GM04504 (cell line): ENCODE measurements around the gene LMAN1L.

Experiments used
- DNase-seq: peaks from one replicate; pipeline ENCODE4 v3.0.0-alpha.2; 2012; ENCODE audit warnings: low read depth

LMAN1L gene

GRCh38 chr15:74816624-74817369 lies 4.2 kb downstream of the LMAN1L start:
- no peak for DNase-seq

GRCh38 chr15:74817370-74817737 lies 4.7 kb downstream of the LMAN1L start:
- no peak for DNase-seq

DNA sequence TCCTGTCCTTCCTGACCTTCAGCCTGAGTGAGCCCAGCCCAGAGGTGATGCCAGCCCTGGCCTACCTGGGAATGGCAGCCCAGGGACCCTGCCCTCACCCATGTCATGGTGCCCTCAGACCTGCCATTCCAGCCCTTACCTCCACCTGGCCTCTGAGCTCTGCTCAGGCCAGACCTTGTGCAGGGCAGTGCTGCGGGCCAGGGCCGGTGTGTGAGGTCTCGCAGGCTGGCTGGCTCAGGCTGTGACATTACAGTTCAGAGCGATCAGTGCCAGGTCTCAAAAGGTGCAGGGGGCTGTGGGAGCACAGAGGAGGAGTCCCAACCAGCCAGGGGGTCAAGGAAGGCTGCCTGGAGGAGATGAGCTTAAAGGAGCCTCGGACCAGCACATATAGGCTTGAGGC lies 7.4 kb downstream of the LMAN1L start:
- DNase-seq, result no peak

DNA sequence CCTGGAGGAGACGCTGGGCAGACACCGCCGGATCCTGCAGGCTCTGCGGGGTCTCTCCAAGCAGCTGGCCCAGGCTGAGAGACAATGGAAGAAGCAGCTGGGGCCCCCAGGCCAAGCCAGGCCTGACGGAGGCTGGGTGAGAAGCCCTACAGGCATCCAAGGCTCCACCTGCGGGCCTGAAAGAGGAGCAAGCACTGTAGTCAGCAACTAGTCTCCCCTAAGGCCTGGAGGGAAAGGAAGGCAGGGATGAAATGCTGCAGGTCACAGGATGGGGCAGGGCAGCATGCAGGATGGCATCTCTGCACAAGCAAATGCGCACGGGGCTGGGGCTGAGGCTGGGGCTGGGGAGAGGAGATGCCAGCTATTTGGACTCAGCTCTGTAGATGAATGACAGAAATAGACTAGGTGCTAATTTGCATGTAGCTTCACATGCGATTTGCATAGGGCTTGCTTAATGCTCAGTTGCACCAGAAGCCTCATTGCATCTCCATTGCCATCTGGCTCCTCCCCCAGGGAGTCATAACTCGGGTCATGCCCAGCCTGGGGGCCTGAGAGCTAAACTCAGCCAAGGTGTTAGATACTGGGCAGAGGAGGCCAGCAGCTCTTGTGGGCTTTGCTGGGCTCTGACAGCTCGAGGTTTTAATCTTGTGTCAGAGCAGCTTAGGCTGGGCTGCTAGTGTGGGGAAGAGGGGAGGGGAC lies 8.6 kb downstream of the LMAN1L start:
- no peak for DNase-seq

- DNase-seq, result no peak
Measured at GRCh38 chr15:74821790-74822158, 9.1 kb downstream of the LMAN1L start.

GRCh38 chr15:74822233-74822632 lies 9.6 kb downstream of the LMAN1L start:
- DNase-seq, result no peak

- no peak for DNase-seq
Measured at GRCh38 chr15:74823324-74823723, 10.7 kb downstream of the LMAN1L start.

- DNase-seq, result no peak
Measured at GRCh38 chr15:74824976-74825375, 12.3 kb downstream of the LMAN1L start.

- DNase-seq, result no peak
Measured at GRCh38 chr15:74825866-74826265, 13.2 kb downstream of the LMAN1L start.

DNA sequence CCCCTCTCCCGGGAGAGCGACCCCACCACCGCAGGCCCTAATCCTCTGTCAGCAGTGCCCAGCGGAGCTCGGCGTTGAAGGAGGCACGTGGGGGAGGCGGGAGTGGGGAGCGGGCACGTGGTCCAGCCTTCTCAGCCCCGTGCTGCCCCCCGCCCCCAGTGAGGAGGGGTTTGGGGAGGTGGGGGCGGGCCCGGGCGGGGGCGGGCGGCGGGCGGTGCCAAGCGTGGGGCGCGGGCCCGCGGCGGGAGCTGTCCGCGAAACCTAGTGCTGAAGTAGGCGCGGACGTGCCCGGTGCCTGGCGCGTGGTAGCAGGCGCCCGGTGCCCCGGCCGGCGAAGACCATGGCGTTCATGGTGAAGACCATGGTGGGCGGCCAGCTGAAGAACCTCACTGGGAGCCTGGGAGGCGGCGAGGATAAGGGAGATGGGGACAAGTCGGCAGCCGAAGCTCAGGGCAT lies 13.8 kb downstream of the LMAN1L start, which contains the start of gene CPLX3:
Gene CPLX3 (plus strand): TSS at position 264 of the 456 bp plus-strand sequence. CDS start 77 bp downstream, at position 341.
- no peak for DNase-seq

- no peak for DNase-seq
Measured at GRCh38 chr15:74826921-74827320, 14.3 kb downstream of the LMAN1L start.

- DNase-seq, result no peak
Measured at GRCh38 chr15:74827614-74828013, 15.0 kb downstream of the LMAN1L start.

DNA sequence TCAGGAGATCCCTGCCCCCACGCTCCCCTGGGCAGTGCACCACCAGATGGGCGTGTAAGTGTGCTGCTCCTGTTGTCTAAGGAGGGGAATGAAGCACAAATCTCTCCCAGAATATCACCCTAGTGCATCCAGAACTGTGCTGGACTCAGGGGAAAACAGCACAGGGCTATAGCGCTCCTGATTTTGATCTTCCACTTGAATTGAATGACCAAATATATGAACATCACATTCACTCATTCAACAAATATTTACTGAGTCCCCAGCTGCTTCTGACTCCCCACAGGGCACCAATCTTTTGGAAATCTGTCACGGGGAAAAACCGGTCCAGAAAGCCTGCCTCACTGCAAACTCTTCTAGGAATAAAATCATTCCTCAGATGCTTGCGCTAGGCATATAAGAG lies 16.2 kb downstream of the LMAN1L start:
- DNase-seq, result no peak

GRCh38 chr15:74829486-74829885 lies 16.9 kb downstream of the LMAN1L start:
- DNase-seq, result no peak

- no peak for DNase-seq
Measured at GRCh38 chr15:74829991-74830390, 17.4 kb downstream of the LMAN1L start.

DNA sequence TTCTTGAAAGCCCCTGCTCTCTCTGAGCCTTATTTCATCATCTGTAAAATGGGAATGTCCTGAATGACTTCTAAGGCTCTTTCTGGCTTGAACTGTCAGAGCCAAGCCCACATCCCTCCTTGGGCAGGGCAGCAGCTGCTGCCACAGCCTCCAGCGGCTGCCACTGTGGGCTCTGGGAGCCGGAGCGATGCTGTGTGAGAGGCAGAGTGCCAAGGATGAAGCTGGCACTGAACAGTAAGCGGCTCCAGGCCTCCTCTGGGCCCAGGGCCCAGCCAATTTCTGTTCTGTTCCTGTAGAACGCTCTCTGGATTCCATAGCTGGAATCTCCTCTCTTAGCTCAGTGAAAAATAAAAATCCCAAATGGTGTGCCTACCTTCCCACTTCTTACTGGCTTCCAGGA lies 18.2 kb downstream of the LMAN1L start:
- DNase-seq, result no peak

DNA sequence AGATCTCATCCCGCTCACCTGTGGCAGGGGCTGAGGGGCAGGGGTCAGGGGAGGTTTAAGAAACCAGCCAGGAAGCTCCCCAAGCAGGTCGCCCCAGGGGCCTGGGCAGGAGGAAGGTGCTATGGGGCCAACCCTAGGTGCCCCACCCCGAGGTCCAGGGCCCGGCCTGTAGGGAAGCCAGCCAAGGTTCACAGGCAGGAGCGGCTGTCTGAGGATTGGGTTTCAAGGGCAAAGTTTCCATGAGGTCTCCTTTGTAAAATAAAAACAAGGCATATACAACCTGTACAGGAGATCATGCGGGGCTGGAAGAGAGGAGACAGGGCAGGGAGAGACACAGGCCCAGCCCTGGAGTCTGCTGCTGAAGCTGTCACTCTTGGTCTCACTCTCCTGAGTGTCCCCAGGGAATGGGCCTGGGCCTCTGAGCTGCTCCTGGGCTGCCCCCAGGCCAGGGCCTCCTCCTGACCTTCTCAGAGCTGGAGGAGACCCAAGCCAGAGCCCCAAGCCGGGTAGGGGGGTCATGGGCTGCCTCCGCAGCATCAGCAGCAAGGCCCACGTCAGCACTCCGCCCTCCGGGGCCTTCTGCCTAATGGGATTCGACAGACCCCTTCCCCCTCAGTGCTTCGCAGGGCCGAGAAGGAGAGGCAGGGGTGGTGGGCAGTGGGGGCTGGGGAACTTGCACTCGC lies 19.3 kb downstream of the LMAN1L start:
- no peak for DNase-seq

DNA sequence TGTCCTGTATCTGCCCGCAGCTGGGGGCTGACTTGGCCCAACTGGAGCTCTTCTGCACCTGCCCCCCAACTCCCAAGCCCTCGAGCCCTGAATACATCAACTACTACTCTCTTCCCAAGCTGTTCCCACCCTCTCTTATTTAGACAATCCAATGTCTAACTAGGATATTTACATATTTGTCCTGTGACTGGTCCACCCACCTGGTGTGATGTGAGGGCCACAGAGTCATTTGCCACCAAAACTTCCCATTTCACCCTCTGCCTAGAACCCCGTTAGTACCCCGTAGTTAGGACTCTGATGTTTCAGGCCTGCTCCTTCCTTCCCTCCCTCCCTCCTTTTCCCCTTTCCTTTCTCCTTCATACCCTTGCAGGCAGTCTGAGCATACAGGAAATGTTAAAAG lies 20.2 kb downstream of the LMAN1L start:
- DNase-seq, result no peak

DNA sequence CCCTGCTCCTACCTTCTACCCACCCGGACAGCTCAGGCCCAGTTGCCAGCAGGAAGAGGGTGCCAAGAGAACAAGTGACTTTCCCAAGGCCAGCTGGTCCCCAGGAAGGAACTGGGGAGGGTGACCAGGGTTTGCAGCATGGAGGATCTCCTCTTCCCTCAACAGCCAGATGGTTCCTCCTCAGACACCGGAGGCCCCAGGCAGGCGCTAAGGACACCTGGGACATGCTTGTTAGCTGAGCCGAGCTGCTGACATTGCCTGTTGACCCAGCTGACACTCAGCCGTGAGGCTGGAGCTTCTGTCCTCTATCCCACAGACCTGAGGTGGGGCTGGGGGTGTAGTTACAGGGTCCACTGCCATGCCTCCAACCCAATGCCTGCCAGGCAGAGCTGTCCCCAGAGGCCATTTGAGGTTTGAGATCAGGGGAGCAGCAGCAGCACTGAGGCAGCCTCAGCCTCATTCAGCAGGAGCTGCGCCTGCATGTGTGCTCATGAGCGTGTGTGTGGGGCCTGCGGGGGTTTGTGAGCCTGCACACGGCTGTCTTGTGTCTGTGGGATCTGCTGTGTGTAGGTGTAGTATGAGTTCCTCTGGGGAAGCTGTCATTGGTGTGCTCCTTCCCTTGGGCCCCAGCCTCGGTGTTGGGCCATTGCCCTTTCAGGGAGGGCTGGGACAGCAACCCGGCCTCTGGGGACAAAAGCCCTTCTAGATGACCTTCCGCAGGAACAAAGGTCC lies 20.9 kb downstream of the LMAN1L start:
- DNase-seq, result no peak

DNA sequence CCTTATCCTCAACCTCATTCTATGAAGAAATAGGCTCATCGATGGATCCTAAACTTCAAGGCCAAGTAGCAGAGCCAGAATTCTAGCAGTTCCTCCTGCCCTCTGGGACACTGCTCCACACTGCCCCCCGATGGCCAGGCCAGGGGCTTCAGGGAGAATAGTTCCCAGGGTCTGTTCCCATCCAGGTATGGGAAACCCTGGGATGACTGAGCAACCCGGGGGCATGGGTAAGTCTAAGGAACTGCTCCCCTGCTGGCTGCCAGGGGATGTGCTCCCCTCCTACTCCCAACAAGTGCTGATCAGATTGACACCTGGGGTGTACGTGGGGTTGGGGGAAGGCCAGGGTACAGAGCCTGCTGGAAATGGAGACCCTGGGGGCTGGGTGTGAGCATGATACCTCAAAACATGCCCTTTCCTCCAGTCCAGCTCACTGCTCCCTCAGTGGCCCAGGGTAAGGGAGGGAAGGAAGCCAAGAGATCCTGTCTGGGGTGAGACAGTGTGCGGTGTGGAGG lies 22.7 kb downstream of the LMAN1L start:
- DNase-seq, result no peak

DNA sequence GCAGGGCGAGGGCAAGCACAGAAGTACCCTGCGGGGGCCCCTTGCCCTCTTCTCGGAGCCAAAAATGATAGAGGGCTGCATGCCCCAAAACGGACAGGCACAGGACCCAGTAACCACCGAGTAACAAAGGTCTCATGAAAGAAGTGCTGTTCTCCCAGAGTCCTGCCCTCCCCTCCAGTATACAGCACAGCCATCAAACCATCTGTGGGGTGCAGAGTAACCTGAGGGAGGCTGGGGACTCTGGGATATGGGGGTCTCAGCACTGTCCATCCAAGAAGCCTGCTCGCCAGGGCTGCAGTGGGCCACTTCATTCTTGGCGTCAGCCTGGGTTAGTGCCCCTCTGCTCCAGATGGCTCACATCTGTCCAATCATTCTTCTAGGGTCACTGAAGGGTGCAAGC lies 24.2 kb downstream of the LMAN1L start:
- no peak for DNase-seq

- no peak for DNase-seq
Measured at GRCh38 chr15:74837482-74838136, 25.0 kb downstream of the LMAN1L start.
